Measurements from ENCODE around the gene AMOTL2.

The AMOTL2 gene

GRCh38 chr3:134378384-134378783 lies 4.1 kb upstream of the AMOTL2 start:
- FAIRE-seq = no peak

GRCh38 chr3:134377896-134378295 lies 3.6 kb upstream of the AMOTL2 start:
- no peak for FAIRE-seq

GRCh38 chr3:134376786-134377426 lies 2.7 kb upstream of the AMOTL2 start:
- no peak for FAIRE-seq

- no peak for FAIRE-seq
These were observed 2.1 kb upstream of the AMOTL2 start for GRCh38 chr3:134376385-134376765.

GRCh38 chr3:134375582-134376384 lies 1.5 kb upstream of the AMOTL2 start:
- FAIRE-seq = no peak

GRCh38 chr3:134374791-134375581 lies 739 bp upstream of the AMOTL2 start:
- FAIRE-seq = no peak

GRCh38 chr3:134373271-134374104 lies 759 bp downstream of the AMOTL2 start:
- no peak for FAIRE-seq

- no peak for FAIRE-seq
These were observed 1.6 kb downstream of the AMOTL2 start for GRCh38 chr3:134372396-134373270.

GRCh38 chr3:134371542-134372324 lies 2.5 kb downstream of the AMOTL2 start:
- no peak for FAIRE-seq

GRCh38 chr3:134370611-134371531 lies 3.4 kb downstream of the AMOTL2 start:
- FAIRE-seq = no peak

GRCh38 chr3:134369861-134370596 lies 4.2 kb downstream of the AMOTL2 start:
- FAIRE-seq = no peak

GRCh38 chr3:134369231-134369741 lies 5.0 kb downstream of the AMOTL2 start:
- no peak for FAIRE-seq

- FAIRE-seq = no peak
These were observed 5.5 kb downstream of the AMOTL2 start for GRCh38 chr3:134368751-134369105.

GRCh38 chr3:134367869-134368750 lies 6.1 kb downstream of the AMOTL2 start:
- FAIRE-seq = no peak

- no peak for FAIRE-seq
These were observed 7.1 kb downstream of the AMOTL2 start for GRCh38 chr3:134366928-134367811.

- no peak for FAIRE-seq
These were observed 7.9 kb downstream of the AMOTL2 start for GRCh38 chr3:134366221-134366927.
